Neural cell (in vitro differentiated cells): ENCODE data around the gene AGXT. TPM values are rescaled to one million over a fixed set of nuclear protein-coding genes. Genes with fewer than 3 reads are reported as not detected.

Experiments
- H2AFZ ChIP-seq: fragments of 200-600, 300-800 bp; sonication (generic), shearing (Covaris generic); 2 replicates; pipeline ENCODE4 v1.6.0; 2014; ENCODE audit warnings: low read depth, mild to moderate bottlenecking, antibody characterized with exemption, low read length, moderate library complexity
- H3F3A ChIP-seq: fragments of 200-600 bp; shearing (Covaris generic); 2 replicates; pipeline ENCODE4 v1.6.1; 2016; ENCODE audit warnings: mild to moderate bottlenecking, moderate library complexity, mixed read lengths, antibody characterized with exemption, low read length; ENCODE audit not compliant: insufficient read depth, poor library complexity, severe bottlenecking
- H3K27ac ChIP-seq: fragments of 200-600, 300-800 bp; sonication (generic), shearing (Covaris generic); 2 replicates; pipeline ENCODE4 v1.5.1; 2014; ENCODE audit warnings: mild to moderate bottlenecking, low read length, moderate library complexity
- H3K27me3 ChIP-seq: fragments of 300-800, 200-600 bp; sonication (generic), shearing (Covaris generic); 2 replicates; pipeline ENCODE4 v1.6.0; 2014; ENCODE audit warnings: mild to moderate bottlenecking, low read depth, low read length, moderate library complexity; ENCODE audit not compliant: insufficient read depth
- H3K36me3 ChIP-seq: fragments of 300-800, 200-600 bp; sonication (generic), shearing (Covaris generic); 2 replicates; pipeline ENCODE4 v1.5.1; 2014; ENCODE audit warnings: mild to moderate bottlenecking, antibody characterized with exemption, low read length, moderate library complexity; ENCODE audit not compliant: insufficient read depth
- H3K4me2 ChIP-seq: fragments of 300-800, 200-600 bp; sonication (generic), shearing (Covaris generic); 2 replicates; pipeline ENCODE4 v1.6.0; 2014; ENCODE audit warnings: mild to moderate bottlenecking, low read length
- H3K4me3 ChIP-seq: fragments of 300-800, 200-600 bp; sonication (generic), shearing (Covaris generic); 2 replicates; pipeline ENCODE4 v1.5.1; 2014; ENCODE audit warnings: mild to moderate bottlenecking, low read length, moderate library complexity
- H3K79me2 ChIP-seq: fragments of 200-600 bp; shearing (Covaris generic); replicated peaks from 2 replicates; pipeline ENCODE4 v1.6.0; 2014; ENCODE audit warnings: mild to moderate bottlenecking, low read length, moderate library complexity; ENCODE audit not compliant: insufficient read depth
- H3K9ac ChIP-seq: fragments of 300-800, 200-600 bp; sonication (generic), shearing (Covaris generic); 2 replicates; pipeline ENCODE4 v1.6.1; 2016; ENCODE audit warnings: mild to moderate bottlenecking, low read length, mixed read lengths
- H3K9me2 ChIP-seq: fragments of 200-600 bp; shearing (Covaris generic); 2 replicates; pipeline ENCODE4 v1.6.1; 2016; ENCODE audit warnings: mild to moderate bottlenecking, low read length, mixed read lengths; ENCODE audit not compliant: insufficient read depth
- H3K9me3 ChIP-seq: fragments of 200-600, 300-800 bp; sonication (generic), shearing (Covaris generic); 2 replicates; pipeline ENCODE4 v1.6.1; 2016; ENCODE audit warnings: mild to moderate bottlenecking, mixed run types, low read length, moderate library complexity, mixed read lengths
- H4K20me1 ChIP-seq: fragments of 200-600 bp; shearing (Covaris generic); 2 replicates; pipeline ENCODE4 v1.6.1; 2016; ENCODE audit warnings: mild to moderate bottlenecking, mixed run types; ENCODE audit not compliant: insufficient read depth
- EP300 ChIP-seq: fragments of 450-650 bp; conservative IDR thresholded peaks from 2 replicates; pipeline ENCODE4 v1.6.1; 2014; ENCODE audit warnings: antibody characterized with exemption, mild to moderate bottlenecking, moderate library complexity; ENCODE audit not compliant: poor library complexity, severe bottlenecking
- EZH2 ChIP-seq: fragments of 200-600, 300-800 bp; shearing (Covaris generic), sonication (generic); IDR thresholded peaks from 2 replicates; pipeline ENCODE4 v1.6.1; 2014; ENCODE audit warnings: antibody characterized with exemption, low read length, borderline replicate concordance, mild to moderate bottlenecking; ENCODE audit not compliant: insufficient read depth, poor library complexity, severe bottlenecking
- MXI1 ChIP-seq: fragments of 450-650 bp; conservative IDR thresholded peaks from 2 replicates; pipeline ENCODE4 v1.6.1; 2014; ENCODE audit warnings: antibody characterized with exemption, mild to moderate bottlenecking; ENCODE audit not compliant: poor library complexity, severe bottlenecking
- POLR2AphosphoS5 ChIP-seq: IDR thresholded peaks from 2 replicates; pipeline ENCODE4 v1.6.1; 2012
- RAD21 ChIP-seq: fragments of 450-650 bp; conservative IDR thresholded peaks from 2 replicates; pipeline ENCODE4 v1.6.1; 2014; ENCODE audit warnings: antibody characterized with exemption, mild to moderate bottlenecking, moderate library complexity
- SMC3 ChIP-seq: fragments of 450-650 bp; conservative IDR thresholded peaks from 2 replicates; pipeline ENCODE4 v1.6.1; 2014; ENCODE audit warnings: antibody characterized with exemption, mild to moderate bottlenecking, moderate library complexity; ENCODE audit not compliant: poor library complexity
- TAF1 ChIP-seq: IDR thresholded peaks from 2 replicates; pipeline ENCODE4 v1.6.1; 2012; ENCODE audit warnings: low read depth
- polyA plus RNA-seq: library from polyadenylated mRNA; depleted of rRNA; stranded (reverse); fragments of >200 nt; gene quantifications from 2 replicates; pipeline ENCODE4 v1.2.3, GENCODE V29; 2014
- TF ChIP-seq, protein P1 (sequence below): fragments of 450-650 bp; IDR thresholded peaks from 2 replicates; pipeline ENCODE4 v1.5.1; 2014; ENCODE audit warnings: antibody characterized with exemption, mild to moderate bottlenecking, moderate library complexity; ENCODE audit not compliant: poor library complexity, severe bottlenecking
- TF ChIP-seq, protein P2 (sequence below): IDR thresholded peaks from 2 replicates; pipeline ENCODE4 v1.6.1; 2012; ENCODE audit warnings: borderline replicate concordance

The AGXT gene
- polyA plus RNA-seq, 1 donor from 2014 or later: not detected

DNA sequence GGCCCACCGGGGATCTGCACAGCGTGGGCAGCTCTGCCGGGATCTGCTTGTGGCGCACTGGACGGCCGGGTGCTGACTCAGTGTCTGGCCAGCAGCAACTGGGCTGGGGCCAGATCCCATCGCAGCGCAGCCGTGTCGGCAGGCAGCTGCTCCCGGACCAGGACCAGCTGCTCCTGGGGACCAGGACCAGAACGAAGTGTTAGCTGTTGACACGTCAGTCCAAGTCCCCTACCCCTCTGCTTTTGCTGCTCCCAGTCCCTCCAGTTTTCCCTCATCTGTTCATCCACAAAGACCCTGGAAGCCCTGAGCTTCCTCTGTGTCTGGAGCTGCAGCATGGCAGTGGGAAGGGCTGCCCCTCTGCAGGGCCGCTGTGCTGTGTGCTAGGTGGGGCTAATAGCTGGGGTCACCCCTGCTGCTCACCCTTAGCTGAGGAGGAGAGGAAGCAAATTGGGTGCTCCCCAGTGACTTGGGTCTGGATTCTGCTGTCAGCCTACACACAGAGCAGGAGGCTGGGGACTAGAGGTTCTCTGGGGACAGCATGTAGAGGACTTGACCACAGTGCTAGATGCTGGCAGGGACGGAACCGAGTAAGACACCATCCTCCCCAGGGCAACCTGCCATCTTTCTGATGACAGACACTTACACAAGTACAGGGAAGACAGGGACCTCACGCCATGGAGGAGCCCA is 31.7 kb upstream of the AGXT start:
- no peak overlapping the region for H2AFZ ChIP-seq
- no peak overlapping the region for H3K27ac ChIP-seq
- H3K4me3 ChIP-seq: no peak overlapping the region
- no peaks in the 10 kb centered on the region for H3F3A ChIP-seq
- TF ChIP-seq POLR2AphosphoS5 (no peak), MXI1 (no peak), TAF1 (no peak), RAD21 (no peak), EP300 (no peak), SMC3 (no peak), EZH2 (no peak)
- TF ChIP-seq, protein P1, sequence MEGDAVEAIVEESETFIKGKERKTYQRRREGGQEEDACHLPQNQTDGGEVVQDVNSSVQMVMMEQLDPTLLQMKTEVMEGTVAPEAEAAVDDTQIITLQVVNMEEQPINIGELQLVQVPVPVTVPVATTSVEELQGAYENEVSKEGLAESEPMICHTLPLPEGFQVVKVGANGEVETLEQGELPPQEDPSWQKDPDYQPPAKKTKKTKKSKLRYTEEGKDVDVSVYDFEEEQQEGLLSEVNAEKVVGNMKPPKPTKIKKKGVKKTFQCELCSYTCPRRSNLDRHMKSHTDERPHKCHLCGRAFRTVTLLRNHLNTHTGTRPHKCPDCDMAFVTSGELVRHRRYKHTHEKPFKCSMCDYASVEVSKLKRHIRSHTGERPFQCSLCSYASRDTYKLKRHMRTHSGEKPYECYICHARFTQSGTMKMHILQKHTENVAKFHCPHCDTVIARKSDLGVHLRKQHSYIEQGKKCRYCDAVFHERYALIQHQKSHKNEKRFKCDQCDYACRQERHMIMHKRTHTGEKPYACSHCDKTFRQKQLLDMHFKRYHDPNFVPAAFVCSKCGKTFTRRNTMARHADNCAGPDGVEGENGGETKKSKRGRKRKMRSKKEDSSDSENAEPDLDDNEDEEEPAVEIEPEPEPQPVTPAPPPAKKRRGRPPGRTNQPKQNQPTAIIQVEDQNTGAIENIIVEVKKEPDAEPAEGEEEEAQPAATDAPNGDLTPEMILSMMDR: no peak
- TF ChIP-seq, protein P2, sequence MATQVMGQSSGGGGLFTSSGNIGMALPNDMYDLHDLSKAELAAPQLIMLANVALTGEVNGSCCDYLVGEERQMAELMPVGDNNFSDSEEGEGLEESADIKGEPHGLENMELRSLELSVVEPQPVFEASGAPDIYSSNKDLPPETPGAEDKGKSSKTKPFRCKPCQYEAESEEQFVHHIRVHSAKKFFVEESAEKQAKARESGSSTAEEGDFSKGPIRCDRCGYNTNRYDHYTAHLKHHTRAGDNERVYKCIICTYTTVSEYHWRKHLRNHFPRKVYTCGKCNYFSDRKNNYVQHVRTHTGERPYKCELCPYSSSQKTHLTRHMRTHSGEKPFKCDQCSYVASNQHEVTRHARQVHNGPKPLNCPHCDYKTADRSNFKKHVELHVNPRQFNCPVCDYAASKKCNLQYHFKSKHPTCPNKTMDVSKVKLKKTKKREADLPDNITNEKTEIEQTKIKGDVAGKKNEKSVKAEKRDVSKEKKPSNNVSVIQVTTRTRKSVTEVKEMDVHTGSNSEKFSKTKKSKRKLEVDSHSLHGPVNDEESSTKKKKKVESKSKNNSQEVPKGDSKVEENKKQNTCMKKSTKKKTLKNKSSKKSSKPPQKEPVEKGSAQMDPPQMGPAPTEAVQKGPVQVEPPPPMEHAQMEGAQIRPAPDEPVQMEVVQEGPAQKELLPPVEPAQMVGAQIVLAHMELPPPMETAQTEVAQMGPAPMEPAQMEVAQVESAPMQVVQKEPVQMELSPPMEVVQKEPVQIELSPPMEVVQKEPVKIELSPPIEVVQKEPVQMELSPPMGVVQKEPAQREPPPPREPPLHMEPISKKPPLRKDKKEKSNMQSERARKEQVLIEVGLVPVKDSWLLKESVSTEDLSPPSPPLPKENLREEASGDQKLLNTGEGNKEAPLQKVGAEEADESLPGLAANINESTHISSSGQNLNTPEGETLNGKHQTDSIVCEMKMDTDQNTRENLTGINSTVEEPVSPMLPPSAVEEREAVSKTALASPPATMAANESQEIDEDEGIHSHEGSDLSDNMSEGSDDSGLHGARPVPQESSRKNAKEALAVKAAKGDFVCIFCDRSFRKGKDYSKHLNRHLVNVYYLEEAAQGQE: no peak
- no peaks in the 10 kb centered on the region for H3K79me2 ChIP-seq
- H3K4me2 ChIP-seq: no peak overlapping the region
- H3K9me3 ChIP-seq: no peaks in the 10 kb centered on the region
- H3K9me2 ChIP-seq: no peaks in the 10 kb centered on the region
- H3K9ac ChIP-seq: no peak overlapping the region
- H3K36me3 ChIP-seq: no peaks in the 10 kb centered on the region
- H4K20me1 ChIP-seq: no peaks in the 10 kb centered on the region
- H3K27me3 ChIP-seq: no peaks in the 10 kb centered on the region

GRCh38 chr2:240837621-240838020 is 31.0 kb upstream of the AGXT start:
- TF ChIP-seq RAD21: no peak
- TF ChIP-seq MXI1: no peak
- no peak for TF ChIP-seq TAF1
- TF ChIP-seq, protein P2: no peak
- no peak for TF ChIP-seq EZH2
- TF ChIP-seq EP300: no peak
- H3K79me2 ChIP-seq: no peaks in the 10 kb centered on the region

More at GRCh38 chr2:240837621-240838020, 31.0 kb upstream of the AGXT start:
- Histone ChIP-seq H2AFZ (no peak overlapping the region), H3K9me3 (no peaks in the 10 kb centered on the region), H3K9me2 (no peaks in the 10 kb centered on the region), H3K27me3 (no peaks in the 10 kb centered on the region), H3K36me3 (no peaks in the 10 kb centered on the region), H4K20me1 (no peaks in the 10 kb centered on the region), H3F3A (no peaks in the 10 kb centered on the region), H3K4me2 (no peak overlapping the region), H3K4me3 (no peak overlapping the region), H3K27ac (no peak overlapping the region), H3K9ac (no peak overlapping the region)
